Brain microvascular endothelial cell (primary cell): ENCODE data around the gene FXR1.
"Not testable (repeated sequence)": the region's sequence is repeated elsewhere in the genome, so short reads cannot be mapped to it uniquely, and the experiment has no call there.

Source experiments
- DNase-seq: peaks from one replicate; pipeline ENCODE4 v3.0.0-alpha.2; 2020
- H3K27ac ChIP-seq: fragments of 250-450 bp; sonication (Bioruptor Pico); 2 replicates; pipeline ENCODE4 v1.5.1; 2020; ENCODE audit warnings: mild to moderate bottlenecking, moderate library complexity
- H3K27me3 ChIP-seq: fragments of 250-450 bp; sonication (Bioruptor Pico); replicated peaks from 2 replicates; pipeline ENCODE4 v1.5.1; 2020; ENCODE audit warnings: mild to moderate bottlenecking
- H3K36me3 ChIP-seq: fragments of 250-450 bp; sonication (Bioruptor Pico); replicated peaks from 2 replicates; pipeline ENCODE4 v1.5.1; 2020; ENCODE audit warnings: mild to moderate bottlenecking
- H3K4me3 ChIP-seq: 2 replicates; pipeline ENCODE4 v1.5.1; 2011; ENCODE audit warnings: low read depth, mild to moderate bottlenecking, control low read depth, low read length, moderate library complexity
- in situ Hi-C: cut with HindIII; loops from 2 replicates; pipeline ENCODE4 v1.10.0; 2017; ENCODE audit warnings: low sequenced_read_pairs, low pct_ligation_motif_present
- TF ChIP-seq, protein P1 (sequence below): IDR thresholded peaks from 2 replicates; pipeline ENCODE4 v1.5.1; 2011; ENCODE audit warnings: low read depth, mild to moderate bottlenecking, moderate library complexity, low read length, control low read depth, inconsistent platforms; ENCODE audit errors: missing control alignments

Gene FXR1

DNA sequence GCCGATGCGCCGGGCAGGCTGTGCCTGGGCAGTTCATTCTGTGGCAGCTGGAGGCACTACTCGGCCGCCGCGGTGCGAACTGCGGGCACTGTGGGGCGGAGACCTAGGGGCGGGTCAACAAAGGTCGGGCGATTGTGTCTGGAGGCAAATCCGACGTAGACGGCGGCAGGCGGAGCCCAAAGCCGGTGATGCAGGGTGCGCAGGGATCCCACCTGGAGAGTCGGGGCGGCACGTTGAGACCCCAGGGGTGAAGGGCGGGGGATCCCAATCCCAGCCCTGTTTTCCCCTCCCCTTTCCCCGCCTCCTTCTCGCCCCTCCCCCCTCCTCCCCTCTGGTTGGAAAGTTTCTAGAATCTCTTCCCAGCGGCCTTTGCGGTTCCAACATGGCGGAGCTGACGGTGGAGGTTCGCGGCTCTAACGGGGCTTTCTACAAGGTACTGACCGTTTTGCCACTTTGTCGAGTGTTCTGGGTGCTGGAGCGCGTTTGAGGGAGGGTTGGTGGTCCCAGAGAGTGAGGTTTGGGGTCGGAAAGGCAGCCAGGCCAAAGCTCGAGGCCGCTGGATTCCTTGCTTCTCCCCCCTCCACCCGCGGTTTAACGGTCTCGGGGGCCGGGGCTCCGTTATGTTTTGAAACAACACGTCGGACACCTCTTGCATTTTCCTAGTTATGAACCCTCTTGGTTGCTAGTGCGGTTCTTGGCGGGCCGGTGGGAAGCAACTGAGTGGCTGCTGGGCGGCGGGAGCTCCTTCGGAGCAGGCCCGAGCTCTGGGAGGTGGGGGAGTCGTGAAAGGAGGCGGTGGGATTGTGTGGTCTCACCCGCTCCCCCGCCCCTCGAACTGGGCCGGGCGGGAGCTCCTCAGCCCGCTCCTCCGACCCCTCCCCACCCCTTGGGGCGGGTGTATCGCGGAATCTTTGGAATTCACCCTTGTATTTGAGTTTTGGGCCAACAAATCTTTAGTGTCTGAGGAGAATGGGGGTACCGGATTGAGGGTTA lies at the start of gene FXR1:
Gene FXR1, plus strand, starts transcription at position 367 of the 993 bp plus-strand sequence. Its CDS starts 16 bp downstream, at position 383.
- in situ Hi-C loops: no loop called here
- Histone ChIP-seq H3K27me3 (no peaks in the 10 kb centered on the region), H3K27ac (peak within 1 kb of the TSS; percentile 94), H3K4me3 (peak within 1 kb of the TSS; percentile 98), H3K36me3 (peaks cover 3% of the 10 kb centered on the region)
- TF ChIP-seq, protein P1, sequence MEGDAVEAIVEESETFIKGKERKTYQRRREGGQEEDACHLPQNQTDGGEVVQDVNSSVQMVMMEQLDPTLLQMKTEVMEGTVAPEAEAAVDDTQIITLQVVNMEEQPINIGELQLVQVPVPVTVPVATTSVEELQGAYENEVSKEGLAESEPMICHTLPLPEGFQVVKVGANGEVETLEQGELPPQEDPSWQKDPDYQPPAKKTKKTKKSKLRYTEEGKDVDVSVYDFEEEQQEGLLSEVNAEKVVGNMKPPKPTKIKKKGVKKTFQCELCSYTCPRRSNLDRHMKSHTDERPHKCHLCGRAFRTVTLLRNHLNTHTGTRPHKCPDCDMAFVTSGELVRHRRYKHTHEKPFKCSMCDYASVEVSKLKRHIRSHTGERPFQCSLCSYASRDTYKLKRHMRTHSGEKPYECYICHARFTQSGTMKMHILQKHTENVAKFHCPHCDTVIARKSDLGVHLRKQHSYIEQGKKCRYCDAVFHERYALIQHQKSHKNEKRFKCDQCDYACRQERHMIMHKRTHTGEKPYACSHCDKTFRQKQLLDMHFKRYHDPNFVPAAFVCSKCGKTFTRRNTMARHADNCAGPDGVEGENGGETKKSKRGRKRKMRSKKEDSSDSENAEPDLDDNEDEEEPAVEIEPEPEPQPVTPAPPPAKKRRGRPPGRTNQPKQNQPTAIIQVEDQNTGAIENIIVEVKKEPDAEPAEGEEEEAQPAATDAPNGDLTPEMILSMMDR: peak; percentile 76
- DNase-seq: peak; percentile 67

DNA sequence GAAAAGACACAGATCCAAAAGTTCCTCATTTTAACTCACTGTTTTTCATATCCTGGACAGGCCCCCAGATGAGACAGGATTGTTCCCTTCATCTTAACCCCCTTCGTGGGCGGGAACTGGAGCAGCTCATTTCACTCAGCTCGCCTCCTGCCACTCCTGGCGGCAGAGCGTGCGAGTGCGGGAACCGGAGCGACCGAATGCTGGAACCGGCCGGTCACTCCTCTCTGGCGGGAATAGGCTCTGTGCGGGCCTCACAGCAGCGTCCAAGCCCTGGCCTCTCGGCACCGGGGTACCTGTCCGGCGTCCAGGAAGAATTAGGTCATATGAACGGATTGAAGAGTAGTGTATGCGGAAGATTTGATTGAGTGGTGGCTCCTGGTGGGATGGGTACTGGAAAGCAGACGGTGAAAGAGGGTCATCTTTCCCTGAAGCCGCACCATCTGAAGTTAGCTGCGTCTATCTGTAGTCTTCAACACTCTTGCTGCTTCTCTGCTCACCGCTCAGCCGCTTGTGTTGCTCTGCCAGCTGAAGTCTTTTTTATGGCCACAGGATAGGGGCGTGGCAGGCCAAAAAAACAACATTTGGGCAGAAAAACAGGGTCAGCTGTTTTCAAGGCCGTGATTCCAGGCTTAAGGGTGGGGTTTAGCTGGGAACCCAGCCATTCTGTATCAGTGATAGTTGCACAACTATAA lies 42.3 kb upstream of the FXR1 start:
- in situ Hi-C loops: no loop called here
- H3K36me3 ChIP-seq: no peaks in the 10 kb centered on the region
- TF ChIP-seq, protein P1: peak; percentile 11
- H3K27ac ChIP-seq: no peak overlapping the region
- no peak for DNase-seq
- peak overlapping the region; percentile 12 for H3K4me3 ChIP-seq
- no peaks in the 10 kb centered on the region for H3K27me3 ChIP-seq

DNA sequence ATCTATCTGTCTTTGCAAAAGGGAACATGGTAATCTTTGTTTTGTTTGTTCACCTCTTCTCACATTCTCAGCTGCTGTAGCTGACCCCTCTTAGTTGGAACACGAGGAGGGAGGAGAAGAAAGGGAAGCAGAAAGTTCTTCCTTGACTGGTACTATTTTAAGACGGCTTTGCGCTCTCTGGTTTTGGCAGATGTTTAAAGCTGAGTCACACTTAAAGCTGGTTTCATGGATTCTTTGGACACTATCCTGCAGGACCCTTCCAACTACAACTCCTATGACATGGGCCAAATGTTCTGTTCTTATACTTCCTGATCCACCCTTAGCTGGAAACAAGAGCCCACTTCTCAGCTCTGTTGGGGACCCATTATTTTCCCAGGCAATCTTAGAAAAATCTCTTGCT lies 40.6 kb upstream of the FXR1 start:
- TF ChIP-seq, protein P1: no peak
- Histone ChIP-seq H3K27me3 (no peaks in the 10 kb centered on the region), H3K27ac (no peak overlapping the region), H3K36me3 (no peaks in the 10 kb centered on the region), H3K4me3 (no peak overlapping the region)
- in situ Hi-C loops: no loop called here
- no peak for DNase-seq

DNA sequence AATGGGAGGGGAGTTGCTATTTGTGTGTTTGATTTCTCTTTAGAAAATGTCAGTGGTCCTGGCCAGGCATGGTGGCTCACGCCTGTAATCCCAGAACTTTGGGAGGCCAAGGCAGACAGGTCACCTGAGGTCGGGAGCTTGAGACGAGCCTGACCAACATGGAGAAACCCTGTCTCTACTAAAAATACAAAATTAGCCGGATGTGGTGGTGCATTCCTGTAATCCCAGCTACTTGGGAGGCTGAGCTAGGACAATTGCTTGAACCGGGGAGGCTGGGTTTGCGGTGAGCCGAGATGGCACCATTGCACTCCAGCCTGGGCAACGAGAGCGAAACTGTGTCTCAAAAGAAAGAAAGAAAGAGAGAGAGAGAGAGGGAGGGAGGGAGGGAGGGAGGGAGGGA lies 40.0 kb upstream of the FXR1 start:
- in situ Hi-C loops, H3K27ac ChIP-seq, H3K27me3 ChIP-seq, H3K36me3 ChIP-seq, H3K4me3 ChIP-seq, DNase-seq: not testable (repeated sequence)

DNA sequence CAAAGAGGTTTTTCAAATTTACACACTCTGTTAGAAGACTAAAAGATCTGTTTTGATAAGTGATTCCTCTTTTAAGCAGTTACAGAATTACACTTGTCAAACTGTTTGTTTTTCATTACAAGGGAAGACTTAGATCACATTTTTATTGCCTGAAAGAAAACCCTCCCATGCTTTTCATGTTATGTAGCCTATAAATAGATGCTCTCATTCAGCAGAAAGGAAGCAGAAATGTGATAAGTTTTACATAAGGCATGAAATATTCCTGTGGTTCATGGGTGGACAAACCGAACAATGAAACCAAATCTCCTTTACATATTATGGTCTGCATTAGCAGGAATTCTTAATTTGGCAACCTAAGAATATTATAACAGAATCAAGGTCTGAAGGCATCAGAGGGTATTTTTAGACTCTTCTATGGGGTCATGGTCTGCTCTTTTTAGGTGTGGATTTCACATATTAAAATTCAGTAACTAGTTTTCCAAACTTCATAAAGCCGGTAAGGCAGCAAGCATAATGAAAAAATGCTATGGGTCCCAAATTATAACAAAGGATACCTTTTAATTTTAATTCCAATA lies 37.3 kb upstream of the FXR1 start:
- TF ChIP-seq, protein P1: no peak
- no peaks in the 10 kb centered on the region for H3K36me3 ChIP-seq
- in situ Hi-C loops: no loop called here
- H3K27ac ChIP-seq: no peak overlapping the region
- DNase-seq: no peak
- no peak overlapping the region for H3K4me3 ChIP-seq
- H3K27me3 ChIP-seq: no peaks in the 10 kb centered on the region
